Stimulated activated naive CD8-positive, alpha-beta T cell treated with anti-CD3 and anti-CD28 coated beads, Interleukin-15, amount 100 ng/mL, for 72 hours (primary cell): ENCODE results near the gene BGN.
A peak's percentile ranks its signal among the peaks of the same experiment; 100 is the strongest.

ENCODE experiments used
- ATAC-seq: fragments of 150-1000 bp; cut with Tn5 transposase; 2 replicates; pipeline ENCODE4 v1.10.0; 2021; ENCODE audit warnings: mild to moderate bottlenecking, moderate library complexity
- DNase-seq, 2 donors: peaks; one replicate each; pipeline ENCODE4 v3.0.0; 2021 to 2022
- H3K27ac Mint-ChIP-seq, 2 donors: one replicate each; pipeline ENCODE4 v1.8.0; 2022; ENCODE audit warnings: mild to moderate bottlenecking in 2 of 2, mixed read lengths in 2 of 2, moderate library complexity in 2 of 2
- H3K27me3 Mint-ChIP-seq: one replicate; pipeline ENCODE4 v1.8.0; 2022; ENCODE audit warnings: mixed read lengths
- H3K4me1 Mint-ChIP-seq: one replicate; pipeline ENCODE4 v1.8.0; 2022; ENCODE audit warnings: mild to moderate bottlenecking, mixed read lengths
- H3K4me3 Mint-ChIP-seq, 2 donors: one replicate each; pipeline ENCODE4 v1.8.0; 2022; ENCODE audit warnings: mild to moderate bottlenecking in 2 of 2, mixed read lengths in 2 of 2, moderate library complexity in 1 of 2
- H3K9me3 Mint-ChIP-seq, 2 donors: one replicate each; pipeline ENCODE4 v1.8.0; 2022; ENCODE audit warnings: mixed read lengths in 2 of 2

Gene BGN

GRCh38 chrX:153502796-153503195 lies 8.0 kb downstream of the BGN start:
- Mint-ChIP-seq H3K4me1 (peaks cover 4% of the 10 kb centered on the region), H3K4me3 (no peak overlapping the region), H3K27me3 (no peaks in the 10 kb centered on the region), H3K27ac (no peak overlapping the region), H3K9me3 (no peaks in the 10 kb centered on the region)
- ATAC-seq (no peak), DNase-seq (no peak)

DNA sequence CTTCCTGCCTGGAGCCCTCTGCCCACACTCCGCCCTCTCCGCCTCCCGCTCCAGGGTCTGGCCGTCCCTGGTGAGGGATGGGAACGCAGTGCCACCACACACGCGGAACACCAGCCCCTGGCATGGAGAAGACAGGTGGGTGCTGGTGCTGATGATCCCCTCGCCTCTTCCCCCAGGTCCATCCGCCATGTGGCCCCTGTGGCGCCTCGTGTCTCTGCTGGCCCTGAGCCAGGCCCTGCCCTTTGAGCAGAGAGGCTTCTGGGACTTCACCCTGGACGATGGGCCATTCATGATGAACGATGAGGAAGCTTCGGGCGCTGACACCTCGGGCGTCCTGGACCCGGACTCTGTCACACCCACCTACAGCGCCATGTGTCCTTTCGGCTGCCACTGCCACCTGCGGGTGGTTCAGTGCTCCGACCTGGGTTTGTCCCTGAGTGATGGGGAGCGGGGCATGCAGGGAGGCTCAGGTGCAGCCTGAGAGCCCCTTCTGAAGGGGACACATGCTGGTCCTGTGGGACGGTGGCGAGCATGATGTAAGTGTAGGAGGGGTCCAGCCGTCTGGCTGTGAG lies 9.8 kb downstream of the BGN start:
- Mint-ChIP-seq H3K27me3 (no peaks in the 10 kb centered on the region), H3K9me3 (no peaks in the 10 kb centered on the region), H3K4me3 (no peak overlapping the region), H3K27ac (no peak overlapping the region), H3K4me1 (peaks cover 5% of the 10 kb centered on the region)
- ATAC-seq (no peak), DNase-seq (no peak)

DNA sequence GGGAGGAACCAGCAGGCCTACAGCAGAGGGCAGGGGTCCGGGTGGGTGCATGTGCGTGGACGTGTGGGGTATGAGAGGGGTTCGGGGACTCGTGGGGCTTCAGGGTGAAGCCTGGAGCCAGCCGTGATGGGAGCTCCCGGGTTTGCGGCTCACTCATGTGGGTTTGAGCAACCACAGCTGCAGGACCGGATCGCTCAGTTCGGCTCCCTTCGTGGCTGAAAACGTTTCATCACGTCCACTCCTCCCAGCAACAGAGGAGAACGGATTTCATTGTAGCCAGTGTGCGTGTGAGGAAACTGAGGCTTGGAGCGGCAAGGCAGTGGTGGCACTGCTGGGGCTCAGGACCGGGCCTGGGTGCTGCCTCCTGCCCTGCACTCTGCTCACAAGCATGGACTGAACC lies 10.6 kb downstream of the BGN start:
- no peaks in the 10 kb centered on the region for H3K27me3 Mint-ChIP-seq
- no peak overlapping the region for H3K4me3 Mint-ChIP-seq
- H3K4me1 Mint-ChIP-seq: peaks cover 5% of the 10 kb centered on the region
- H3K9me3 Mint-ChIP-seq: no peaks in the 10 kb centered on the region
- DNase-seq (no peak), ATAC-seq (no peak)
- H3K27ac Mint-ChIP-seq: no peak overlapping the region

GRCh38 chrX:153507484-153508178 lies 12.9 kb downstream of the BGN start:
- no peaks in the 10 kb centered on the region for H3K27me3 Mint-ChIP-seq
- H3K9me3 Mint-ChIP-seq: no peaks in the 10 kb centered on the region
- H3K4me1 Mint-ChIP-seq: peaks cover 5% of the 10 kb centered on the region
- H3K27ac Mint-ChIP-seq: peak overlapping the region in 1 of 2 donors; percentile 48
- peak; percentile 79 to 81 for DNase-seq
- no peak overlapping the region for H3K4me3 Mint-ChIP-seq
- ATAC-seq: peak; percentile 94

- H3K27ac Mint-ChIP-seq: no peak overlapping the region
- DNase-seq: no peak
- no peaks in the 10 kb centered on the region for H3K27me3 Mint-ChIP-seq
- ATAC-seq: no peak
- no peak overlapping the region for H3K4me3 Mint-ChIP-seq
- peaks cover 5% of the 10 kb centered on the region for H3K4me1 Mint-ChIP-seq
- no peaks in the 10 kb centered on the region for H3K9me3 Mint-ChIP-seq
Measured at GRCh38 chrX:153509592-153509991, 14.8 kb downstream of the BGN start.

DNA sequence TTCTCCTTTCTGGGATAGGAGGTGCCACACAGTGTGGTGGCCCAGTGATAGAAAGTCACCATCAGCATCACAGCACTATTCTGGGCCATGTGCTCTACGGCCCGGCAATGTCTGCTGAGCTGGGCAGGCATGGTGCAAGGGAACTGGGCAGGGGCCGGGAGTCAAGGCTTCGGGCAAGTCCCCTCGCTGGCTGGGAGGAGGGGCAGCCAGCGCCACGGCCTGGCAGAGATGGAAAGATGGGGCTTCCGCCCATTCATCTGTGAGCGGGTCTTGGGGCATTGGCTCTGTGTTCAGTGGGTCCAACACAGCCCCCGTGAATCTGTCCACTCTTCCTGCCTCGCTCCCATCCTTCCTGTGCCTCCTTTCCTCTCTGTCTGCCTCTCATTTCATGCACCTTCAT lies 15.6 kb downstream of the BGN start:
- Mint-ChIP-seq H3K27ac (no peak overlapping the region), H3K9me3 (no peaks in the 10 kb centered on the region), H3K4me3 (no peak overlapping the region), H3K27me3 (no peaks in the 10 kb centered on the region), H3K4me1 (peaks cover 5% of the 10 kb centered on the region)
- DNase-seq (no peak), ATAC-seq (no peak)

GRCh38 chrX:153511784-153512500 lies 17.2 kb downstream of the BGN start:
- Mint-ChIP-seq H3K9me3 (no peaks in the 10 kb centered on the region), H3K27ac (no peak overlapping the region), H3K4me3 (no peak overlapping the region), H3K4me1 (peaks cover 5% of the 10 kb centered on the region), H3K27me3 (peaks cover 15% of the 10 kb centered on the region)
- no peak for DNase-seq
- no peak for ATAC-seq

- Mint-ChIP-seq H3K4me1 (peaks cover 5% of the 10 kb centered on the region), H3K9me3 (no peaks in the 10 kb centered on the region), H3K27ac (no peak overlapping the region), H3K4me3 (no peak overlapping the region), H3K27me3 (peaks cover 15% of the 10 kb centered on the region)
- ATAC-seq (no peak), DNase-seq (no peak)
Measured at GRCh38 chrX:153512501-153512893, 17.7 kb downstream of the BGN start.

- peaks cover 2% of the 10 kb centered on the region for H3K4me1 Mint-ChIP-seq
- H3K27ac Mint-ChIP-seq: no peak overlapping the region
- ATAC-seq (no peak), DNase-seq (no peak)
- H3K27me3 Mint-ChIP-seq: peaks cover 19% of the 10 kb centered on the region
- H3K9me3 Mint-ChIP-seq: no peaks in the 10 kb centered on the region
- no peak overlapping the region for H3K4me3 Mint-ChIP-seq
Measured at GRCh38 chrX:153513265-153513664, 18.5 kb downstream of the BGN start.

- ATAC-seq (no peak), DNase-seq (no peak)
- Mint-ChIP-seq H3K9me3 (no peaks in the 10 kb centered on the region), H3K4me1 (peaks cover 5% of the 10 kb centered on the region), H3K27ac (no peak overlapping the region), H3K4me3 (no peak overlapping the region), H3K27me3 (peaks cover 29% of the 10 kb centered on the region)
Measured at GRCh38 chrX:153514259-153514658, 19.5 kb downstream of the BGN start.

GRCh38 chrX:153515435-153515834 lies 20.7 kb downstream of the BGN start:
- no peak overlapping the region for H3K27ac Mint-ChIP-seq
- no peak for ATAC-seq
- peaks cover 5% of the 10 kb centered on the region for H3K4me1 Mint-ChIP-seq
- H3K27me3 Mint-ChIP-seq: peaks cover 32% of the 10 kb centered on the region
- no peak overlapping the region for H3K4me3 Mint-ChIP-seq
- no peak for DNase-seq
- H3K9me3 Mint-ChIP-seq: no peaks in the 10 kb centered on the region

DNA sequence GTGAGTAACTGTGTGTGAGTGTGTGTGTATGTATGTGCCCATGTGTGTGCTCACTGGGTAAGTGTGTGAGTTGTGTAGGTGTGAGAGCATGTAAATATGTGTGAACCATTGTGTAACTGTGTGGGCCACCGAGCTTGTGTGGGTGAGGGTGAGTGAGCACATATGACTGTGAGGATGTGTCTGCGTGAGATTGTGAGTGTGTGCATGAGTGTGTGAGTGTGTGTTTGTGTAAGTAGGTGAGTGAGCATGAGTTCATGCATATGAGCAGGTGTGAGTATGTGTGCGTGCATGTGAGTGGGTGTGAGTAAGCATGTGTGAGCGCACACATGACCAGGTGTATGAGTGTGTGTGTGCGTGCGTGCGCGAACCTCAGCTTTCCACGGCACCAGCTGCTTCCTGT lies 21.3 kb downstream of the BGN start:
- Mint-ChIP-seq H3K9me3 (no peaks in the 10 kb centered on the region), H3K4me3 (no peak overlapping the region), H3K27me3 (peaks cover 36% of the 10 kb centered on the region), H3K27ac (no peak overlapping the region), H3K4me1 (peaks cover 5% of the 10 kb centered on the region)
- ATAC-seq: no peak
- no peak for DNase-seq

DNA sequence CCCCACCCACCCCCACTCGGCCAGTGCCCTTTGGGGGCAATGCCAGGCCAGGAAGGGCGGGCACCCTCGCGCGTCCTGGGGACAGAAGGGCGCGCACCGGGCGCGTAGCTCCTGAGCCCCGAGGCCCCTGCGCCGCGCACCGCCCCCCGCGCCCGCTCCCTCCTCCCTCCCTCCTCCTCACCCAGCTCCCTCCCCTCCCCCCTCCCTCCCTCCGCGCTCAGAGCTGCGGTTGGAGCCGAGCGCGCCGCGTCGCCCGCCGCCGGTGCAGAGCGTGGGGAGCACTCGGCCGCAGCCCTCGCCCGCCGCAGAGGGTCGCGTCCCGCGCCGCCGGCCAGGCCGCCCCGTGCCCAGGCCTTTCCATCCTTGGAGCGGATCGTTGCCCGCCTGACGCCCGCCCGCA lies 22.6 kb downstream of the BGN start, which contains the start of gene ATP2B3:
TSS of gene ATP2B3 (plus strand) at position 220 of the 400 bp plus-strand sequence. CDS start 18,606 bp downstream, outside the sequence.
- DNase-seq (no peak), ATAC-seq (no peak)
- H3K4me1 Mint-ChIP-seq: peaks cover 11% of the 10 kb centered on the region
- no peaks in the 10 kb centered on the region for H3K9me3 Mint-ChIP-seq
- peak within 1 kb of the TSS; percentile 21 to 29 for H3K4me3 Mint-ChIP-seq
- no peak within 1 kb of the TSS for H3K27ac Mint-ChIP-seq
- peaks cover 49% of the 10 kb centered on the region for H3K27me3 Mint-ChIP-seq

GRCh38 chrX:153517946-153518834 lies 23.4 kb downstream of the BGN start:
- H3K4me3 Mint-ChIP-seq: peak overlapping the region; percentile 21 to 29
- no peak for ATAC-seq
- H3K9me3 Mint-ChIP-seq: no peaks in the 10 kb centered on the region
- H3K27me3 Mint-ChIP-seq: peaks cover 49% of the 10 kb centered on the region
- no peak overlapping the region for H3K27ac Mint-ChIP-seq
- H3K4me1 Mint-ChIP-seq: peaks cover 11% of the 10 kb centered on the region
- DNase-seq: no peak

DNA sequence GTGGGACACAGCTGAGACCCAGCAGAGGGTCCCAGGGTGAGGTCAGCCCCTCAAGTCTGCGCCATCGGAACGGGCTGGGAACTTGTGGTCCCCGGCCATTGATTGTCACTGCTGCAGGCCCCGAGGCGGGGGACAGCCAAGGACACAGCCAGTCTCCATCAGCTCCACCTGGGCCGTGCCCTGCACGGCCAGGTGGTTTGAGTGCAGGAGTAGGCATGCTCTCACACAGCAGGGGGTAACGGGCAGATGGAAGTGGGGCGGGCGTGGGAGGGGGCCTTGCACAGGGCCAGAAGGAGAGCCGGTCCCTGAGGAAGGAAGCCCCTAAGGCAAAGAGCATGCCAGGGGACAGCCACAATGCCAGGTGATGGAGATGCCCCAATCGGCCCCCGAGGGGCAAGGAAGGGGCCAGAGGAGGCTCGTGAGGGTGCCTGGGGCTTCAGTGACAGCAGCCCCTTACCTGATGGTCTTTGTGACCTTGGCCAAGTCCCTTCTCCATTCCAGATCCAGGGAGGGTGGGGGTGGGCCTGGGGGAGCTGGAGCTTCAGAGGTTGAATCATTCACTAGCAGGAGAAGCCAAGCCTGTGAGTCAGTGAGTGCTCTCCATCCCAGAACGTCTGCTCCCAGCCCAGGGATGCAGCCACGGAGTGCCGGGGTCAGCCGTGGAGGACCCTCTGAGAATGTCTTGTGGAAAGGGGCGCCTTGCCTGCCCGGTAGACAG lies 24.9 kb downstream of the BGN start:
- H3K27me3 Mint-ChIP-seq: peaks cover 49% of the 10 kb centered on the region
- no peak overlapping the region for H3K4me3 Mint-ChIP-seq
- no peak for DNase-seq
- no peak for ATAC-seq
- H3K27ac Mint-ChIP-seq: no peak overlapping the region
- no peaks in the 10 kb centered on the region for H3K9me3 Mint-ChIP-seq
- peaks cover 11% of the 10 kb centered on the region for H3K4me1 Mint-ChIP-seq
